Measurements from ENCODE around the gene SENP5. TPM values are rescaled to one million over a fixed set of nuclear protein-coding genes. Genes with fewer than 3 reads are reported as not detected.
"Not testable (repeated sequence)": the region's sequence is repeated elsewhere in the genome, so short reads cannot be mapped to it uniquely, and the experiment has no call there.

The SENP5 gene
- total RNA-seq, 1 experiment from 2014 or later = 27.6 TPM

DNA sequence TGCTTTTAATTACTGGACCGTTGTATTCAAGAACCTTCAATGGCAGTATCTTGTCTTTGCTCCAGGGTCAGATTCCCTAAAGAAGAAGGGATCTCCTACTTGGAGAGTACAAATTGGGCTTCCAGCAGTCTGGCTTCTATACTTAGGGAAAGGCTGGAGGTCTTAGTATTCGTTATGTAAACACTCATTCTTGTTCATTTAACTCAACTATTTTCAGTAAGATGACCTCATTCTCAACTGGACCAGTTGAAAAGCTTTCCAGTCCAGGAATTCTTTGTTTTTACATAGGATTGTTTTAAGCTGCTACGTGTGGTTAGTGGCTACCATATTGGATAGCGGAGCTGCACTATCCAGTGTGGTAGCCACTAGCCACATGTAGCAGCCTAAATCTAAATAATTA lies 4.6 kb downstream of the SENP5 start:
- POLR2A ChIA-PET = no interaction called here
- H3K27ac ChIP-seq (ENCODE audit: low read depth, low read length) = no peak overlapping the region
- no peak overlapping the region for H3K4me2 ChIP-seq (ENCODE audit: low read length)
- RAD21 ChIA-PET (ENCODE audit: low non-redundant PET in 1 of 2, low total read pairs in 2 of 2, uncharacterized antibody in 2 of 2, unreplicated experiment in 2 of 2) = no interaction called here
- H3K79me2 ChIP-seq (ENCODE audit: insufficient read depth, low read length) = peaks cover 94% of the 10 kb centered on the region
- intact Hi-C loops (cut with micrococcal nuclease) = no loop called here
- no peak overlapping the region for H3K9ac ChIP-seq (ENCODE audit: low read length)
- H3K4me1 ChIP-seq (ENCODE audit: control insufficient read depth in 1 of 2, insufficient read depth in 2 of 2, low read length in 2 of 2) = peaks cover 7 to 9% of the 10 kb centered on the region in 2 experiments; a peak in 3 of 4 replicates
- H4K20me1 ChIP-seq (ENCODE audit: insufficient read depth) = peaks cover 9% of the 10 kb centered on the region; the same call in 1 of the 2 replicates
- H2AFZ ChIP-seq (ENCODE audit: low read depth, low read length, poor library complexity, severe bottlenecking) = no peak overlapping the region
- no peak overlapping the region for H3K4me3 ChIP-seq (replicated peaks in 1 of 2; ENCODE audit: low read depth in 1 of 2, low read length in 2 of 2)
- no peaks in the 10 kb centered on the region for H3K27me3 ChIP-seq (ENCODE audit: insufficient read depth, low read length)
- CTCF ChIA-PET = no interaction called here
- ATAC-seq (no peak), DNase-seq (ENCODE audit: low read depth, low spot score) (no peak)
- TF ChIP-seq, protein P1, sequence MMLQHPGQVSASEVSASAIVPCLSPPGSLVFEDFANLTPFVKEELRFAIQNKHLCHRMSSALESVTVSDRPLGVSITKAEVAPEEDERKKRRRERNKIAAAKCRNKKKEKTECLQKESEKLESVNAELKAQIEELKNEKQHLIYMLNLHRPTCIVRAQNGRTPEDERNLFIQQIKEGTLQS (IDR thresholded peaks at IDR 0.05) = no peak
- TF ChIP-seq RAD21 (IDR thresholded peaks at IDR 0.05; ENCODE audit: low read depth) (no peak), POLR2A (IDR thresholded peaks at IDR 0.05; ENCODE audit: borderline replicate concordance, extremely low read depth, insufficient read depth, insufficient read length) (no peak), CEBPB (IDR thresholded peaks at IDR 0.05; ENCODE audit: low read depth) (no peak), SRF (IDR thresholded peaks at IDR 0.05; ENCODE audit: low read depth) (no peak), SIN3A (IDR thresholded peaks at IDR 0.05; ENCODE audit: low read depth) (no peak)
- TF ChIP-seq, protein P2, sequence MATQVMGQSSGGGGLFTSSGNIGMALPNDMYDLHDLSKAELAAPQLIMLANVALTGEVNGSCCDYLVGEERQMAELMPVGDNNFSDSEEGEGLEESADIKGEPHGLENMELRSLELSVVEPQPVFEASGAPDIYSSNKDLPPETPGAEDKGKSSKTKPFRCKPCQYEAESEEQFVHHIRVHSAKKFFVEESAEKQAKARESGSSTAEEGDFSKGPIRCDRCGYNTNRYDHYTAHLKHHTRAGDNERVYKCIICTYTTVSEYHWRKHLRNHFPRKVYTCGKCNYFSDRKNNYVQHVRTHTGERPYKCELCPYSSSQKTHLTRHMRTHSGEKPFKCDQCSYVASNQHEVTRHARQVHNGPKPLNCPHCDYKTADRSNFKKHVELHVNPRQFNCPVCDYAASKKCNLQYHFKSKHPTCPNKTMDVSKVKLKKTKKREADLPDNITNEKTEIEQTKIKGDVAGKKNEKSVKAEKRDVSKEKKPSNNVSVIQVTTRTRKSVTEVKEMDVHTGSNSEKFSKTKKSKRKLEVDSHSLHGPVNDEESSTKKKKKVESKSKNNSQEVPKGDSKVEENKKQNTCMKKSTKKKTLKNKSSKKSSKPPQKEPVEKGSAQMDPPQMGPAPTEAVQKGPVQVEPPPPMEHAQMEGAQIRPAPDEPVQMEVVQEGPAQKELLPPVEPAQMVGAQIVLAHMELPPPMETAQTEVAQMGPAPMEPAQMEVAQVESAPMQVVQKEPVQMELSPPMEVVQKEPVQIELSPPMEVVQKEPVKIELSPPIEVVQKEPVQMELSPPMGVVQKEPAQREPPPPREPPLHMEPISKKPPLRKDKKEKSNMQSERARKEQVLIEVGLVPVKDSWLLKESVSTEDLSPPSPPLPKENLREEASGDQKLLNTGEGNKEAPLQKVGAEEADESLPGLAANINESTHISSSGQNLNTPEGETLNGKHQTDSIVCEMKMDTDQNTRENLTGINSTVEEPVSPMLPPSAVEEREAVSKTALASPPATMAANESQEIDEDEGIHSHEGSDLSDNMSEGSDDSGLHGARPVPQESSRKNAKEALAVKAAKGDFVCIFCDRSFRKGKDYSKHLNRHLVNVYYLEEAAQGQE (IDR thresholded peaks at IDR 0.05; ENCODE audit: low read depth) = no peak
- no peaks in the 10 kb centered on the region for H3K9me2 ChIP-seq (ENCODE audit: insufficient read depth)
- BruUV-seq (replicated peaks) = no TSS peak
- H3K36me3 ChIP-seq (ENCODE audit: control insufficient read depth in 1 of 2, insufficient read depth in 2 of 2, low read length in 2 of 2) = peaks cover 0 to 4% of the 10 kb centered on the region in 2 experiments; a peak in 2 of 4 replicates
- no peaks in the 10 kb centered on the region for H3K9me3 ChIP-seq (ENCODE audit: control insufficient read depth in 1 of 2, insufficient read depth in 1 of 2, low read depth in 1 of 2, low read length in 2 of 2)

DNA sequence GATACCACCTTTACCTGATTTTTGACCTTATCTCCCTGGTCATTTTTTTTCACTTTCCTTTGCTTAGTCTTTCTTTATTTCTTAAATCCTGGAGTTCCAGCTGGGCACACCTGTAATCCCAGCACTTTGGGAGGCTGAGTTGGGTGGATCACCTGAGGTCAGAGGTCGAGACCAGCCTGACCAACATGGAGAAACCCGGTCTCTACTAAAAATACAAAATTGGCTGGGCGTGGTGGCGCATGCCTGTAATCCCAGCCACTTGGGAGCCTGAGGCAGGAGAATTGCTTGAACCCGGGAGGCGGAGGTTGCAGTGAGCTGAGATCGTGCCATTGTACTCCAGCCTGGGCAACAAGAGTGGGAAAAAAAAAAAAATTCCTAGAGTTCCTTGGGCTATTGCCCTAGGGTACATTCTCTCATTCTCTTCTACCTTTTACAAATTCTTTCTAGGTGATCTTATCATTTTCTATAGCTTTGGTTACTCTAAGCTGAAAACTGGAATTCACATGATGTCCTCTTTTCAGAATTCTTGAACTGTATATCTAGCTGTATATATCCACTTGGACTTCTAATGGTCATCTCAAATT lies 6.9 kb downstream of the SENP5 start:
- H3K9me3 ChIP-seq (ENCODE audit: control insufficient read depth in 1 of 2, insufficient read depth in 1 of 2, low read depth in 1 of 2, low read length in 2 of 2); DNase-seq (ENCODE audit: low read depth, low spot score); ATAC-seq; H3K4me1 ChIP-seq (ENCODE audit: control insufficient read depth in 1 of 2, insufficient read depth in 2 of 2, low read length in 2 of 2); intact Hi-C loops (cut with micrococcal nuclease); RAD21 ChIA-PET (ENCODE audit: low non-redundant PET in 1 of 2, low total read pairs in 2 of 2, uncharacterized antibody in 2 of 2, unreplicated experiment in 2 of 2); H3K27me3 ChIP-seq (ENCODE audit: insufficient read depth, low read length); H3K36me3 ChIP-seq (ENCODE audit: control insufficient read depth in 1 of 2, insufficient read depth in 2 of 2, low read length in 2 of 2); POLR2A ChIA-PET; H3K27ac ChIP-seq (ENCODE audit: low read depth, low read length); H3K9ac ChIP-seq (ENCODE audit: low read length); H3K9me2 ChIP-seq (ENCODE audit: insufficient read depth); H2AFZ ChIP-seq (ENCODE audit: low read depth, low read length, poor library complexity, severe bottlenecking); CTCF ChIA-PET; BruUV-seq (replicated peaks); H3K4me2 ChIP-seq (ENCODE audit: low read length); H3K4me3 ChIP-seq (replicated peaks in 1 of 2; ENCODE audit: low read depth in 1 of 2, low read length in 2 of 2): not testable (repeated sequence)
- Histone ChIP-seq H4K20me1 (ENCODE audit: insufficient read depth) (peaks cover 16% of the 10 kb centered on the region; the same call in 1 of the 2 replicates), H3K79me2 (ENCODE audit: insufficient read depth, low read length) (peaks cover 99% of the 10 kb centered on the region)

All from HCT116 (cell line).